Measurements from ENCODE around the gene TM4SF18.
"Not testable (repeated sequence)": the region's sequence is repeated elsewhere in the genome, so short reads cannot be mapped to it uniquely, and the experiment has no call there.

TM4SF18 gene

GRCh38 chr3:149368201-149368673 is 34.8 kb upstream of the TM4SF18 start:
- DNase-seq: no peak

- no peak for DNase-seq
Observed at GRCh38 chr3:149366941-149367840, 33.8 kb upstream of the TM4SF18 start.

GRCh38 chr3:149366031-149366430 is 32.6 kb upstream of the TM4SF18 start:
- DNase-seq: no peak

DNA sequence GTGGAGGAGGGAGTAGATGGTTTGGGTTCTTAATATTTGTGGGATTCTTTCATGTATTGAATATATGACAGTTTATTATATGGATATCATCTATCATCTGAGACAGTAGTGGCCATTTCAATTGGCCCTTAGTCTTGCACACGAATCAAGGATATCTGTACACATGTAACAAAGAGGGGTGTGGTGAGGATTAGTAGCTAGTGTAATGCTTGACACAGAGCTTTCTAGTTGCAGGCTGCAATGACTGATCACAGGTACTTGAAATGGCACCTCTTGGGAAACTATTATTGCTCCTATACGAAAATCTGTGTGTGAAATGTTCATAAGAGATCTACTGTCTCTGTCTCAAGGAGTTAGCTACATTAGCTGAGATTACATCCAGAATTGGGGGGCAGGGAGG is 31.2 kb upstream of the TM4SF18 start:
- no peak for DNase-seq

GRCh38 chr3:149363053-149363452 is 29.6 kb upstream of the TM4SF18 start:
- no peak for DNase-seq

DNA sequence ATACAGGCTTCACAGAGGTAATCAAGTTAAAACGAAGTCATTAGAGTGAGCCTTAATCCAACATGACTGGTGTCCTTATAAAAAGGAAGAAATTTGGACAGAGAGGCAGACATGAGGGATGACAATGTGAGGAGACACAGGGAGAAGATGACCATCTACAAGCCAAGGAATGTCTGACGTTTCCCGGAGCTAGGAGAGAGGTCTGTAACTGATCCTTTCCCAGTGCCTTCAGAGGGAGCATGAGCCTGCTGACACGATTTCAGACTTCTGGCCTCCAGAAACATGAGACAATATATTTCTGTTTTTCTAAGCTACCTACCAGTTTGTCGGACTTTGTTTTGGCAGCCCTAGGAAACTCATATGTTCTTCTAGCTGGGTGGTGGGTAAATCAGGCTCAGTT is 28.9 kb upstream of the TM4SF18 start:
- no peak for DNase-seq

GRCh38 chr3:149356630-149357029 is 23.2 kb upstream of the TM4SF18 start:
- no peak for DNase-seq

- no peak for DNase-seq
Observed at GRCh38 chr3:149356044-149356592, 22.7 kb upstream of the TM4SF18 start.

- DNase-seq: no peak
Observed at GRCh38 chr3:149353581-149354184, 20.2 kb upstream of the TM4SF18 start.

DNA sequence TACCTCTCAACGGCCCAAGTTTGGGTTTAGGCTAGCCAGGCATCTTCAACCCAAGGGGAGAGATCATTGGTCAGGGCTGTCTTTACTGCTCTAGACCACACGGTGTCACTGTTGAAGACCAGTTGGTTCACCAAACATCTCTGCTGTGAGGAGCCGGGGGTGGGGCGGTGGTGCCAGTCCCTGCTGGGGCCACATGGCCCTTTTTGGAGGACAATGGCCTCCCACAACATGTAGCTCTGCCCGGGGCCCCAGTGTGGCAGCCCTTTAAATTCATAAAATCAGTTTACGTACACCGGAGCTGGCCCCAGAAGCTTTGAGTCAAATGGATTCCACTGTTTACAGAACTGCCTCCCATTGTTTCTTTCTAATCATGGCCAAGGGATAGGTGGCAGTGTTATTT is 19.1 kb upstream of the TM4SF18 start:
- DNase-seq: peak; percentile 6

GRCh38 chr3:149343951-149344350 is 10.5 kb upstream of the TM4SF18 start:
- DNase-seq: no peak

- DNase-seq: no peak
Observed at GRCh38 chr3:149342413-149343380, 9.3 kb upstream of the TM4SF18 start.

DNA sequence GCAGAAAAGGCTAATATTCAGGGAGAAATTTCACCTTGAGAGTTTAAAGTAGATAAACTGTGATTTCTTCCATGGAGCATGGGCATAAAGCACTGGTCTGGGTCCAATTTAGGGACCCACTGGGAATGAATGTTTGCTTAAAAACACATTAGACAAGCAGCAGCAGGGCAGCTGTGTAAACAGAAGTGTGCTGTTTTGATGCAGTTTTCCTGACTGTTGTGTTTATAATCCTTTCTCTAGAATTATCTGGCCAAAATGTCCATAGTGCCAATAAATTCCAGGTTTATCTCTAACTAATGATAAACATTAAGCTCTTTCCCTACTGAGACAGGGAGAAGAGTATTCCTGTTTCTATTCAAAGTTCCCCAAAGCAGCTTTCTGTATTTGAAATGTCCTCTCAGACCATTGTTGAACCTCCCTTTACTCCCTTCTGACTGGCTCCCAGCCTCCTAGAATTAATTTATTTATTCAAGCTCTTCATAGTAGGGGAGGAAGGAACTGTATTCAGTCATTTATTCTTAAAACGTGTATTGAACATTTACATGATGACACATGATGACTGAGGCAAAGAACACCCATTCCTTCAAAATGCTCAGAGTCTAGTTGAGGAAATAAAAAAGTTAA is 7.0 kb upstream of the TM4SF18 start:
- no peak for DNase-seq

DNA sequence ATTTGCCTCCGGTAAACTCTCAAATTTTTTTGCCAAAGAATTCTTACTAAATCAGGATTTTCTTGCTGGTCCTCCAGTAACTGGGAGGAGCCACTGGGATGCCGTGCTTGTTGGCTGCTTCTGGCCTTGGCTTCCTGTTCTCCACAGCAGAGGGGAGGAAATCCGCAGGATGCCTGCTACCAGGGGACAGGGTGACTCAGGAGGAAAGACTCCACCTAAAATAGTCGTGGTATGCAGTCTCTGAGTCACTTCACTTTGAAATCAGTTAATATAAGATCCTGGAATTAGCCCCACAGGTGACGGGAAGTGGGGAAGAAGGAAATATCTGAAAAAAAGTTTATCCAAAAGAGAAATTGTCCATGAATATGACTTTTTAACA is 6.5 kb upstream of the TM4SF18 start:
- no peak for DNase-seq

GRCh38 chr3:149337486-149337885 is 4.0 kb upstream of the TM4SF18 start:
- not testable (repeated sequence) for DNase-seq

DNA sequence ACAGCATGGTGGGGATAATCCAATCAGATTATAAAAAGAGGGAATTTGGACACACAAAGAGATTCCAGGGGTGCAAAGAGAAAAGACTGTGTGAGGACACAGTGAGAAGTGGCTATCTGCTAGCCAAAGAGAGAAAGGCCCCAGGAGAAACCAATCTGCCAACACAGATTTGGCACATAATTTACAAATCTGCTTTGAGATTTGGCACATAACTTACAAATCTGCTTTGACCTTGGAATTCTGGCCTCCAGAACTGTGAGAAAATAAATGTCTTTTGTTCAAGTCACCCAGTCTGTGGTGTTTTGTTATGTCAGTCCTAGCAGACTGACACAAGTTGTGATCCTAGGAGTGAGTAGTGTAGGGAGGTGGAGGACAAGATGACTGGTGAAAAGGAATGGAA is 3.5 kb upstream of the TM4SF18 start:
- no peak for DNase-seq

DNA sequence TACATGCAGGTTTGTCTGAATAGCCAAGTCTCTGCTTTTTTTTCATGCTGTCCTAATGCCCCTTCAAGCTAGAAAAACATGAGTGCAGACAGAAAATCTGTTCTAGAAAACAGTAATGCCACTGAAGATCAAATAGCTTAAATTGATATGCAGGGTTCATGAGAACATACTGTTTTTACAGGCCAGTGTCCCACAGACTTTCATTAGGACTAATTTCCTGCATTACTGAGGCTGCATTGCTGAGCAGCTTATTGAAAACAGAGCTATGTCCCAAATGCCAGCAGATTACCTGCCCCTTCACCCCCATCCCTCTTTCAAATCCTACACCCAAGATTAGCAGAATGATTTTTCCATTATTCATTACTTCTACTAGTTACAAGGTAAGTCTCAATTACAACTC is 665 bp downstream of the TM4SF18 start:
- no peak for DNase-seq

GRCh38 chr3:149332227-149332765 is 1.1 kb downstream of the TM4SF18 start:
- DNase-seq: no peak

DNA sequence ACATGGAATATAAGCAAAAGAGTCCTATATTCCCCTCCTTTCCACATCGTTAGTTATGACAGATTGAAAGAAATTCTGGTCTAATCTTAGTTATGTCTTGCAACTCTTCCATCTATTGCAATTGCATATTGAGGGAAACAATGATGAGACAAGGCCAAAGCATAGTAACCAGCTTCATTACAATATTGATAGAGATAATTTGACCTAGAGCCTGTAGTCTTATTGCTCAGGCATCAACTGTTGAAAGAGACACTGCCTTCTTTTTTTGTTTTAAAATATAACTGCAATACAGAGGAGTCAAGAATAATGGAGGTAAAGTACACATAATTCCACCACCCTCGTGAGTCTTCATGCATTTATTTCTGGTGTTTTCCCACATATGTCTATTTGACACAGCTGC is 2.0 kb downstream of the TM4SF18 start:
- no peak for DNase-seq

GRCh38 chr3:149330609-149331331 is 2.7 kb downstream of the TM4SF18 start:
- DNase-seq: no peak

- no peak for DNase-seq
Observed at GRCh38 chr3:149327156-149327555, 6.3 kb downstream of the TM4SF18 start.

Data from CD4-positive, alpha-beta T cell treated with Interleukin-6 for 4 hours (primary cell).